SU-DHL-6 (cell line): ENCODE data around the gene FAM53A.

Experiments used
- EZH2phosphoT487 ChIP-seq: fragments of 200-600 bp; sonication (generic), shearing (Covaris generic); conservative IDR thresholded peaks from 2 replicates; pipeline ENCODE4 v1.6.1; 2018; ENCODE audit warnings: mild to moderate bottlenecking, antibody characterized with exemption, low read length, moderate library complexity, mixed read lengths
- TF ChIP-seq, protein P1 (sequence below): fragments of 200-600 bp; sonication (generic); IDR thresholded peaks from one replicate; pipeline ENCODE4 v1.5.1; 2017; ENCODE audit warnings: antibody characterized with exemption, mild to moderate bottlenecking, low read length, moderate library complexity; ENCODE audit not compliant: insufficient read depth, poor library complexity, severe bottlenecking

GRCh38 chr4:1610791-1611500 lies 73.2 kb downstream of the FAM53A start:
- TF ChIP-seq, protein P1, sequence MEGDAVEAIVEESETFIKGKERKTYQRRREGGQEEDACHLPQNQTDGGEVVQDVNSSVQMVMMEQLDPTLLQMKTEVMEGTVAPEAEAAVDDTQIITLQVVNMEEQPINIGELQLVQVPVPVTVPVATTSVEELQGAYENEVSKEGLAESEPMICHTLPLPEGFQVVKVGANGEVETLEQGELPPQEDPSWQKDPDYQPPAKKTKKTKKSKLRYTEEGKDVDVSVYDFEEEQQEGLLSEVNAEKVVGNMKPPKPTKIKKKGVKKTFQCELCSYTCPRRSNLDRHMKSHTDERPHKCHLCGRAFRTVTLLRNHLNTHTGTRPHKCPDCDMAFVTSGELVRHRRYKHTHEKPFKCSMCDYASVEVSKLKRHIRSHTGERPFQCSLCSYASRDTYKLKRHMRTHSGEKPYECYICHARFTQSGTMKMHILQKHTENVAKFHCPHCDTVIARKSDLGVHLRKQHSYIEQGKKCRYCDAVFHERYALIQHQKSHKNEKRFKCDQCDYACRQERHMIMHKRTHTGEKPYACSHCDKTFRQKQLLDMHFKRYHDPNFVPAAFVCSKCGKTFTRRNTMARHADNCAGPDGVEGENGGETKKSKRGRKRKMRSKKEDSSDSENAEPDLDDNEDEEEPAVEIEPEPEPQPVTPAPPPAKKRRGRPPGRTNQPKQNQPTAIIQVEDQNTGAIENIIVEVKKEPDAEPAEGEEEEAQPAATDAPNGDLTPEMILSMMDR: no peak
- no peak for TF ChIP-seq EZH2phosphoT487
